Cardiac muscle cell (in vitro differentiated cells and primary cell): ENCODE results near the gene IL27RA. TPM values are rescaled to one million over a fixed set of nuclear protein-coding genes. Genes with fewer than 3 reads are reported as not detected.

Experiments used
- DNase-seq, 2 donors: peaks; one replicate each; pipeline versions ENCODE4 v3.0.0 to v3.0.0-alpha.2; 2010 to 2017; ENCODE audit warnings: low read depth in 1 of 2, low spot score in 1 of 2
- H3K27ac ChIP-seq: fragments of 200-600 bp; sonication (generic); 2 replicates; pipeline ENCODE4 v1.5.1; 2016
- H3K27me3 ChIP-seq: fragments of 200-600 bp; sonication (generic); 2 replicates; pipeline ENCODE4 v1.6.0; 2016; ENCODE audit warnings: control low read depth
- H3K36me3 ChIP-seq: fragments of 200-600 bp; sonication (generic); 2 replicates; pipeline ENCODE4 v1.5.1; 2016; ENCODE audit warnings: control low read depth
- H3K4me1 ChIP-seq: fragments of 200-600 bp; sonication (generic); 2 replicates; pipeline ENCODE4 v1.8.1; 2017; ENCODE audit warnings: low read depth, mild to moderate bottlenecking, mixed run types
- H3K4me3 ChIP-seq: fragments of 200-600 bp; sonication (generic); 2 replicates; pipeline ENCODE4 v1.5.1; 2016; ENCODE audit warnings: mild to moderate bottlenecking
- H3K9me3 ChIP-seq: fragments of 200-600 bp; sonication (generic); 2 replicates; pipeline ENCODE4 v1.5.1; 2017; ENCODE audit warnings: low read depth, mild to moderate bottlenecking, control low read depth
- polyA plus RNA-seq: library from polyadenylated mRNA; unstranded; fragments of >200 nt; fragmentation: Nextera tagmentation; extraction: Ambion mirVana; gene quantifications from 2 replicates; pipeline ENCODE4 v1.2.1, GENCODE V29; 2016
- total RNA-seq: library from RNA; depleted of rRNA; stranded (reverse); fragments of >200 nt; gene quantifications from 2 replicates; pipeline ENCODE4 v1.2.3, GENCODE V29; 2016
- TF ChIP-seq, protein P1 (sequence below): IDR thresholded peaks from 2 replicates; pipeline ENCODE4 v1.5.1; 2012; ENCODE audit warnings: low read depth, mild to moderate bottlenecking, low read length

Gene IL27RA
- total and polyA plus RNA-seq, 2 experiments from 2014 or later = 4.3 to 7.1 TPM

DNA sequence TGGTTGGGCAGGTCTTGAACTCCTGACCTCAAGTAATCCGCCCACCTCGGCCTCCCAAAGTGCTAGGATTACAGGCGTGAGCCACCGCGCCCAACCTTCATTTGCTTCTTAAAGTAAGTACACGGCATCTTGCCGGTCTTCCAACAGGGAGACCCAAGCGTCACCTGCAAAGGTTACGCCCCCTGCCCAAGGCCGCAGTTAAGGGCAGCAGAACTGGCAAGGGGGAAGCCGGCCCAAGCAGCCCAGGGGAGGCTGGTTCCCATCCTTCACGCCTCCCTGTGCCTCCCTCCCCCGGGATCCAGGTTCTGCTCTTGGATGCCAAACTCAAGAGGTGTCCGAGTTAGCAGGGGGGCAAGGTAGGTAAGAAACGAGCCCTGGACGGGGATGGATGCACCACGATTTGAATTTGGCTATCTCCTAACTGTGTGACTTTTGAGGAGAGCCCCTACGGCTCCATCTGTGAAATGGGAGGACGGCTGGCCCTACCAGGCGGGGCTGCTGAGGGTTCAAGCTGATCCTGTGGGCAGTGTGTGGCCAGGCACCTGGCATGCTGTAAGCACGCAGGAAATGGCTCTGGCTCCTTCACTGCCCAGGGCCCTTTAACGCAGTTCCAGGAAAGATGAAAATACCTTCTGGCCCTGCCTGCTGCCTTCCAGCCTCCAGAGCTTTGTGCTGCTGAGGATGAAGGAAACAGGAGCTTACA, 34.5 kb upstream of the IL27RA start:
- DNase-seq = no peak
- H3K36me3 ChIP-seq = no peaks in the 10 kb centered on the region
- H3K9me3 ChIP-seq = no peaks in the 10 kb centered on the region
- H3K27me3 ChIP-seq = no peaks in the 10 kb centered on the region
- no peak overlapping the region for H3K4me3 ChIP-seq
- TF ChIP-seq, protein P1, sequence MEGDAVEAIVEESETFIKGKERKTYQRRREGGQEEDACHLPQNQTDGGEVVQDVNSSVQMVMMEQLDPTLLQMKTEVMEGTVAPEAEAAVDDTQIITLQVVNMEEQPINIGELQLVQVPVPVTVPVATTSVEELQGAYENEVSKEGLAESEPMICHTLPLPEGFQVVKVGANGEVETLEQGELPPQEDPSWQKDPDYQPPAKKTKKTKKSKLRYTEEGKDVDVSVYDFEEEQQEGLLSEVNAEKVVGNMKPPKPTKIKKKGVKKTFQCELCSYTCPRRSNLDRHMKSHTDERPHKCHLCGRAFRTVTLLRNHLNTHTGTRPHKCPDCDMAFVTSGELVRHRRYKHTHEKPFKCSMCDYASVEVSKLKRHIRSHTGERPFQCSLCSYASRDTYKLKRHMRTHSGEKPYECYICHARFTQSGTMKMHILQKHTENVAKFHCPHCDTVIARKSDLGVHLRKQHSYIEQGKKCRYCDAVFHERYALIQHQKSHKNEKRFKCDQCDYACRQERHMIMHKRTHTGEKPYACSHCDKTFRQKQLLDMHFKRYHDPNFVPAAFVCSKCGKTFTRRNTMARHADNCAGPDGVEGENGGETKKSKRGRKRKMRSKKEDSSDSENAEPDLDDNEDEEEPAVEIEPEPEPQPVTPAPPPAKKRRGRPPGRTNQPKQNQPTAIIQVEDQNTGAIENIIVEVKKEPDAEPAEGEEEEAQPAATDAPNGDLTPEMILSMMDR = no peak
- no peak overlapping the region for H3K27ac ChIP-seq
- H3K4me1 ChIP-seq = no peaks in the 10 kb centered on the region

DNA sequence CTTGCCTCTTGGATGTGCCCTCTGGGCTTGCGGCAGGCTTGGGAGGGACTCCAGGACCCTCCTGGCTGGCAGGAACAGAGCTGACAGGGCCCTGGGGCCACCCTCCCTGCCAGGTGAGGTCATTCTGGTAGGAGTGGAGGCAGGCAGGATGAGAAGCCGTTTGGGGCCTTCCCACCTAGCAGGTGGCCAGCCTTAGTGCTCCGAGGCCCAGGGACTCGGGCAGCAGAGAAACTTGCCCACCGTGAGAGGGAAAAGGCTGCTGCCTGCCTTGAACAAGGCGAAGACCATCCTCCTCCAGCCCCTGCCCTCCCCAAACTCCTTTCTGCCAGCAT, 34.0 kb upstream of the IL27RA start:
- H3K27ac ChIP-seq = no peak overlapping the region
- no peaks in the 10 kb centered on the region for H3K4me1 ChIP-seq
- TF ChIP-seq, protein P1 = no peak
- no peak overlapping the region for H3K4me3 ChIP-seq
- H3K36me3 ChIP-seq = no peaks in the 10 kb centered on the region
- DNase-seq = no peak
- no peaks in the 10 kb centered on the region for H3K27me3 ChIP-seq
- no peaks in the 10 kb centered on the region for H3K9me3 ChIP-seq

- DNase-seq = no peak
- H3K27ac ChIP-seq = no peak overlapping the region
- H3K9me3 ChIP-seq = no peaks in the 10 kb centered on the region
- no peaks in the 10 kb centered on the region for H3K4me1 ChIP-seq
- H3K4me3 ChIP-seq = no peak overlapping the region
- no peaks in the 10 kb centered on the region for H3K36me3 ChIP-seq
- TF ChIP-seq, protein P1 = no peak
- H3K27me3 ChIP-seq = no peaks in the 10 kb centered on the region
Measured at GRCh38 chr19:13998426-13998825, 33.1 kb upstream of the IL27RA start.

DNA sequence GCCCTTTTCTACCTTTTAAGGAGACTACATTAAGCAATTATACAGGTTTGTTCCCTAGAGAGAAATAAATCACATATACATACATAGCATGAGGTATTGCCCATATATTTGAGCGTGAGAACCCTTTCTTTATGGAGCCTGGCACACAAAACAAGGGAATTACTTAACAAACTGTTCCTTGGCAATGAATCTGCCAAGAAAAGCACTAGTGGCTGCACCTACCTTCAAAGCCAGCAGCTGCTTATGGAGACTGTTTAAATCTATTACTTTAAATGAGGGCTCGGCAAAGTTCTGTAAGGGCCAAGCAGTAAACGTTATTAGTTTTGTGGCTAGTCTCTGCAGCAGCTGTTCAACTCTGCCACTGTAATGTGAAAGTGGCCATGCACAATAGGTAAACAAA, 32.5 kb upstream of the IL27RA start:
- TF ChIP-seq, protein P1 = no peak
- no peaks in the 10 kb centered on the region for H3K27me3 ChIP-seq
- H3K27ac ChIP-seq = no peak overlapping the region
- no peak overlapping the region for H3K4me3 ChIP-seq
- no peaks in the 10 kb centered on the region for H3K4me1 ChIP-seq
- no peak for DNase-seq
- no peaks in the 10 kb centered on the region for H3K36me3 ChIP-seq
- no peaks in the 10 kb centered on the region for H3K9me3 ChIP-seq

GRCh38 chr19:14000691-14001375, 30.7 kb upstream of the IL27RA start:
- no peaks in the 10 kb centered on the region for H3K9me3 ChIP-seq

More at GRCh38 chr19:14000691-14001375, 30.7 kb upstream of the IL27RA start:
- no peaks in the 10 kb centered on the region for H3K4me1 ChIP-seq
- DNase-seq = no peak
- H3K27ac ChIP-seq = no peak overlapping the region
- no peaks in the 10 kb centered on the region for H3K36me3 ChIP-seq
- no peak overlapping the region for H3K4me3 ChIP-seq
- H3K27me3 ChIP-seq = no peaks in the 10 kb centered on the region
- TF ChIP-seq, protein P1 = no peak
